Measurements from ENCODE around the gene RBM47. TPM values are rescaled to one million over a fixed set of nuclear protein-coding genes. Genes with fewer than 3 reads are reported as not detected.

Gene RBM47
- total RNA-seq, 1 experiment from 2014 or later: 0.28 TPM

DNA sequence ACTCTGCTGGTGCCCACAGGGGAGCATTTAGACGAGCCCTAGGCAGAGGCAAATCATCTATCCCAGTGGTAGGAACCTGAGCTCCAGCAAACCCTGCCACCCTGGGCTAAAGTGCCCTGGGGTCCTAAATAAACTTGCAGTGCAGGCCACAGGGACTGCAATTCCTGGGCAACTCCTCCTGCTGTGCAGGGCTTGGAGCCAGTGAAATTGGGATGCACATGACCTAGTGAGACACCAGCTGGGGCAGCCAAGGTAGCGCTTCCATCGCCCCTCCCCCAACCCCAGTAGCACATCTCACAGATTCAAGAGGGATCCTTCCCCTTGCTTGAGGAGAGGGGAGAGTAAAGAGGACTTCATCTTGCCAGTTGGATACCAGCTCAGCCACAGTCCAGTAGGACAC, 250.4 kb downstream of the RBM47 start:
- intact Hi-C loops (cut with micrococcal nuclease; ENCODE audit: unreplicated experiment): no loop called here
- POLR2A ChIA-PET (ENCODE audit: low non-redundant PET): no interaction called here
- TF ChIP-seq EZH2 (IDR thresholded peaks at IDR 0.05; ENCODE audit: borderline replicate concordance, low read depth, low read length, poor library complexity, severe bottlenecking) (no peak), CTCF (conservative IDR thresholded peaks at IDR 0.05; ENCODE audit: low read depth, low read length) (no peak)
- Histone ChIP-seq H3K4me3 (ENCODE audit: low read depth, low read length, poor library complexity, severe bottlenecking) (no peak overlapping the region), H3K9me3 (ENCODE audit: low read depth, low read length, poor library complexity, severe bottlenecking) (no peaks in the 10 kb centered on the region), H3K36me3 (ENCODE audit: insufficient read depth, low read length, poor library complexity, severe bottlenecking) (no peaks in the 10 kb centered on the region), H3K27ac (ENCODE audit: low read depth, low read length, poor library complexity, severe bottlenecking) (no peak overlapping the region), H3K4me1 (ENCODE audit: insufficient read depth, low read length, poor library complexity, severe bottlenecking) (no peaks in the 10 kb centered on the region), H3K27me3 (replicated peaks; ENCODE audit: insufficient read depth, low read depth, low read length, poor library complexity) (no peaks in the 10 kb centered on the region)
- BruUV-seq (replicated peaks): no TSS peak
- CTCF ChIA-PET: no interaction called here
- no peak for DNase-seq (ENCODE audit: low spot score)

DNA sequence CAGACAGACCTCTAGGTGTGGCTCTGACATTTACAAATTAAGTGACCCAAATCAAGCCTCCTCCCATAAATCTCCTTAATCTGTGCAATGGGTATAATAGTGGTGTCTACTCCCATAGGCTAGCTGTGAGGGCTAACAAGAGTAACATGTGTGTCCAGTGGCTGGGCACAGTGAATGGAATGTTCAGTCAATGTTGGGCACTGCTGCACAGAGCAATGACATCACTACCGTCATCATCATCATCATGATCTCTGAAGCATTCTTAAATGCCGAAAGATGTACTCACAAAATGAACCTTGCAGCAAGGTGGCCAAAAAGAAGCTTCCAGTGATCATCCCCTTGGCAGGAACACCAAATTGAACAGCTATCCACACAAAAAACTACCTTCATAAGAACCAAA, 251.0 kb downstream of the RBM47 start:
- no peaks in the 10 kb centered on the region for H3K36me3 ChIP-seq (ENCODE audit: insufficient read depth, low read length, poor library complexity, severe bottlenecking)
- H3K27me3 ChIP-seq (replicated peaks; ENCODE audit: insufficient read depth, low read depth, low read length, poor library complexity): no peaks in the 10 kb centered on the region
- no peaks in the 10 kb centered on the region for H3K4me1 ChIP-seq (ENCODE audit: insufficient read depth, low read length, poor library complexity, severe bottlenecking)
- no peak for DNase-seq (ENCODE audit: low spot score)
- no peak overlapping the region for H3K4me3 ChIP-seq (ENCODE audit: low read depth, low read length, poor library complexity, severe bottlenecking)
- CTCF ChIA-PET: no interaction called here
- TF ChIP-seq CTCF (conservative IDR thresholded peaks at IDR 0.05; ENCODE audit: low read depth, low read length) (no peak), EZH2 (IDR thresholded peaks at IDR 0.05; ENCODE audit: borderline replicate concordance, low read depth, low read length, poor library complexity, severe bottlenecking) (no peak)
- H3K9me3 ChIP-seq (ENCODE audit: low read depth, low read length, poor library complexity, severe bottlenecking): no peaks in the 10 kb centered on the region
- H3K27ac ChIP-seq (ENCODE audit: low read depth, low read length, poor library complexity, severe bottlenecking): no peak overlapping the region
- POLR2A ChIA-PET (ENCODE audit: low non-redundant PET): no interaction called here
- intact Hi-C loops (cut with micrococcal nuclease; ENCODE audit: unreplicated experiment): no loop called here
- no TSS peak for BruUV-seq (replicated peaks)

GRCh38 chr4:40377512-40378365, 251.9 kb downstream of the RBM47 start:
- no TSS peak for BruUV-seq (replicated peaks)
- TF ChIP-seq CTCF (conservative IDR thresholded peaks at IDR 0.05; ENCODE audit: low read depth, low read length) (no peak), EZH2 (IDR thresholded peaks at IDR 0.05; ENCODE audit: borderline replicate concordance, low read depth, low read length, poor library complexity, severe bottlenecking) (no peak)
- H3K4me1 ChIP-seq (ENCODE audit: insufficient read depth, low read length, poor library complexity, severe bottlenecking): no peaks in the 10 kb centered on the region
- POLR2A ChIA-PET (ENCODE audit: low non-redundant PET): no interaction called here
- H3K4me3 ChIP-seq (ENCODE audit: low read depth, low read length, poor library complexity, severe bottlenecking): no peak overlapping the region
- CTCF ChIA-PET: no interaction called here
- no peak for DNase-seq (ENCODE audit: low spot score)
- no peaks in the 10 kb centered on the region for H3K36me3 ChIP-seq (ENCODE audit: insufficient read depth, low read length, poor library complexity, severe bottlenecking)
- no peaks in the 10 kb centered on the region for H3K9me3 ChIP-seq (ENCODE audit: low read depth, low read length, poor library complexity, severe bottlenecking)
- H3K27me3 ChIP-seq (replicated peaks; ENCODE audit: insufficient read depth, low read depth, low read length, poor library complexity): no peaks in the 10 kb centered on the region
- intact Hi-C loops (cut with micrococcal nuclease; ENCODE audit: unreplicated experiment): no loop called here
- H3K27ac ChIP-seq (ENCODE audit: low read depth, low read length, poor library complexity, severe bottlenecking): no peak overlapping the region
